Large intestine (tissue), 3 donors: ENCODE data around the gene ANXA1. TPM values are rescaled to one million over a fixed set of nuclear protein-coding genes. Genes with fewer than 3 reads are reported as not detected.
"Not testable (repeated sequence)": the region's sequence is repeated elsewhere in the genome, so short reads cannot be mapped to it uniquely, and the experiment has no call there.

Experiments
- DNase-seq, 2 donors: peaks; one replicate each; pipeline versions ENCODE4 v3.0.0 to v3.0.0-alpha.2; 2013
- H3K27ac ChIP-seq: one replicate; pipeline ENCODE4 v1.5.1; 2013; ENCODE audit warnings: low read length
- H3K27me3 ChIP-seq: 2 replicates; pipeline ENCODE4 v1.6.1; 2013; ENCODE audit warnings: low read length; ENCODE audit not compliant: control insufficient read depth, insufficient read depth
- H3K36me3 ChIP-seq: 2 replicates; pipeline ENCODE4 v1.6.1; 2013; ENCODE audit warnings: low read length; ENCODE audit not compliant: control insufficient read depth, insufficient read depth
- H3K4me1 ChIP-seq: one replicate; pipeline ENCODE4 v1.6.1; 2013; ENCODE audit warnings: low read length; ENCODE audit not compliant: control insufficient read depth, insufficient read depth
- H3K4me3 ChIP-seq: one replicate; pipeline ENCODE4 v1.5.1; 2013; ENCODE audit warnings: low read length
- H3K9me3 ChIP-seq: one replicate; pipeline ENCODE4 v1.6.1; 2013; ENCODE audit warnings: mild to moderate bottlenecking, low read depth, low read length, moderate library complexity; ENCODE audit not compliant: control insufficient read depth
- WGBS: methylation state at CpG from one replicate; pipeline ENCODE4 v1.1.5; 2013; ENCODE audit warnings: low lambda C conversion rate; ENCODE audit not compliant: insufficient coverage; 5-methylcytosine and 5-hydroxymethylcytosine counted together
- polyA plus RNA-seq: library from polyadenylated mRNA; unstranded; fragments of 120-200 nt; gene quantifications from one replicate; pipeline ENCODE4 v1.2.1, GENCODE V29; 2013

ANXA1 gene
- polyA plus RNA-seq, 1 donor, result 79.3 TPM

DNA sequence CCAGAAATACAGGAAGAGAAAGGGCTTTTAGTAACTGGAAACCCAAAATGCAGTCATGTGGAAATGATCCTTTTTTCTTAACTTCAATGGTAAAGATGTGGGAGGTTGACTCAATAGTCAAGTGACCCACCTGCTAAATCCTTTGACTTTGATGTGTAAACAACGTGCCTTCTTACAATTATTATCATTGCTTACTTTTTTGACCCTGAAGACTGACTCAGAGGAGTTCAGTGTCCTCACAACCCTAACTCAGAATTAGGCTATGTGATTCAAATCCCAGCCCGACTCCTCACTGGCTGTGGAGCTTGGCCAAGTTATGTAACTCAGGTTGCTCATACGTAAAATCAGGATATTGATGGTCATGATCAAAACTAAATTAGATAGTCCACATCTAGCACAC, 27.9 kb downstream of the ANXA1 start:
- WGBS, result 0% methylated on average over 1 of the region's 3 CpGs
- no peak for DNase-seq
- no peaks in the 10 kb centered on the region for H3K27me3 ChIP-seq
- H3K36me3 ChIP-seq, result no peaks in the 10 kb centered on the region
- no peak overlapping the region for H3K4me3 ChIP-seq
- no peaks in the 10 kb centered on the region for H3K9me3 ChIP-seq
- no peaks in the 10 kb centered on the region for H3K4me1 ChIP-seq
- no peak overlapping the region for H3K27ac ChIP-seq

DNA sequence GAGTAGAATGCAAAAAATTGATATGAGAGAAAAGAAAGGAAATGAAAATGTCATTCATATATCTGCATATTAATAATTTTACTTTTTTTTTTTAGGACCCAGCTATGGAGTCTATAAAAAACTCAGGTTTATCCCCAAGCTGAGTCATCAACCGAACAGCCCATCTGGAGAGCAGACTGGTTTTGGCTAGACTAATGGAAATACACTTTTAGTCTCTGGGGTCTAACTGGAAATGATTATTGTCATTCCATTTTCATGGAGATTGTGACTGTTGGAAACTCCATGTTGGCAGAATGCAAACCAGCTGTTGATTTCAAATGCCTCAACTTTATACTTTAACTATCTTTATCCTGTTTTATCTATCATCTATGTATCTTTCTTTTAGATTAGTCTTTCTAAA, 28.7 kb downstream of the ANXA1 start:
- H3K4me3 ChIP-seq, result no peak overlapping the region
- WGBS, result no CpG with 5 or more reads among the region's 1 CpG
- no peak overlapping the region for H3K27ac ChIP-seq

DNA sequence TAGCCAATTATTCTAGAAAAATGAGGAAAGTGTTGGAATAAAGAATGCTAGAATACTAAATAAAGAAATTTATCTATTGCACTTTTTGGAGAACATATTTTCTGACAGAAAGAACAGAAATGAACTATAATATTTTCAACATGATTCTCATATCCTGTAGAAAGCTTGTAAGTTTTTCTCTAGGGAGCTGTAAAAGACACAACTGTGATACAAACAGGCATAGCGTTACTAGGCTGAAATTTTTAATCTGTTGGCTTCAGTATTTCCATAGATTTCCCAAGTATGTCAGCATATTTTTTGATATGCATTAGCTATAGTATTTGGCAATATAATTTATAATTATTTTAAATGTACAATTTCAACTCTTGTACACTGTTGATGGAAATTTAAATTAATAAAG, 31.3 kb downstream of the ANXA1 start:
- no peaks in the 10 kb centered on the region for H3K36me3 ChIP-seq
- H3K9me3 ChIP-seq, result peaks cover 12% of the 10 kb centered on the region
- DNase-seq, result no peak
- no peaks in the 10 kb centered on the region for H3K4me1 ChIP-seq
- no peak overlapping the region for H3K27ac ChIP-seq
- WGBS, result no CpG with 5 or more reads among the region's 1 CpG
- no peaks in the 10 kb centered on the region for H3K27me3 ChIP-seq
- no peak overlapping the region for H3K4me3 ChIP-seq

More for the DNA sequence above, 28.7 kb downstream of the ANXA1 start:
- no peaks in the 10 kb centered on the region for H3K36me3 ChIP-seq
- peaks cover under 1% of the 10 kb centered on the region for H3K9me3 ChIP-seq
- H3K4me1 ChIP-seq, result no peaks in the 10 kb centered on the region
- DNase-seq, result no peak
- no peaks in the 10 kb centered on the region for H3K27me3 ChIP-seq

DNA sequence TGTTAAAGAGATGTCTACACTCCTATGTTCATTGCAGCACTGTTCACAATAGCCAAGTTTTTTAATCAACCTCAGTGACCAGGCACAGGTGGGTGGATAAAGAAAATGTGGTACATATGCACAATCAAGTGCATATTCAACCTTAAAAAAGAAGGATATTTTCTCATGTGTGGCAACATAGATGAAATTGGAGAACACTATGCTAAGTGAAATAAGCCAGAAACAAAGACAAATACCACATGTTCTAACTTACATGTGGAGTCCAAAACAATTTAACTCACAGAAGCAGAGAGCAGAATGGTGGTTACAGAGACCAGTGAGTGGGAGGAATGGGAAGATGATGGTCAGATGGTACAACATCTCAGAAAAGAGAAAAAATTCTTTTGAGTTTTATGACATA, 31.8 kb downstream of the ANXA1 start:
- Histone ChIP-seq H3K9me3 (peaks cover 12% of the 10 kb centered on the region), H3K4me1 (no peaks in the 10 kb centered on the region), H3K36me3 (no peaks in the 10 kb centered on the region), H3K27ac (no peak overlapping the region), H3K27me3 (no peaks in the 10 kb centered on the region), H3K4me3 (no peak overlapping the region)
- DNase-seq, result no peak

DNA sequence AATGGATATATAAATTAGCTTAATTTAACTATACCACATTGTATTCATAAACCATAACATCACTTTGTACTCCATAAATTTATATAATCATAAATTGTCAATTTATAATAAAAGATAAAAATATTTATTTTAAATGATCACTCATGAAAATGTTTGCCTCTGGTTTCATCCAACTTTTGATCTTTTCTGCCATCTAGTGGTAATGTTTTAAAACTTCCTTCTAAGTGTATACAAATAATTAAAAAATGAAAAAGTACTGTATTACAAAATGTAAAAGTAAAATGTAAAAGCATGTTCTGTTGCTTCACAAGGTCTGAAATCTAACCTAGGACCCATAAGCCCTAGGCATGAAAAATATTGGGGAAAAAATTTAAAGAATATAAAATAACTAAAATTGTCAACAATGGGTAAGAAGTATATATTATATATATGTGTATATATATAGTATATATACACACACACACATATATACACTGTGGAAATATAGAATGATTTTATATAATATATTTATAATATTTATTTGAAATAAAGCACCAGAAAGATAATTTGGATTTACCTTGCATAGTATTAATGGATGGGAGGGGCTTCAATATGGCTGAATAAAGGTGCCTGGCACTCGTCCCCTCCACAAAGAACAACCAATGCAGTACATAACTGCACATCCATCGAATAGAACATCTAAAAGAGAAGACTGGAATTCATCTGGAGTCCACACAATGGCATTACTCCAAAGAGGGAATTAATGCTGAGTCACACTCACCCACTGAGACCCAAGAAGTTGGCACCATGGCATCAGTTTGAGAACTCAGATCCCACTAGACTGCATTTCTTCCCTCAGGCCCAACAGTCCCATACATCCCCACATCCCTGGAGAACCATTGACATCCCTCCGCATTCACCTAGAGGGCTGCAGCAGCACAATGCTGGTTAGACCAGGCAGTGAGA, 32.5 kb downstream of the ANXA1 start:
- WGBS, result no CpG with 5 or more reads among the region's 3 CpGs
- H3K36me3 ChIP-seq, result no peaks in the 10 kb centered on the region
- H3K27ac ChIP-seq, result no peak overlapping the region
- no peaks in the 10 kb centered on the region for H3K27me3 ChIP-seq
- H3K4me1 ChIP-seq, result no peaks in the 10 kb centered on the region
- DNase-seq, result no peak
- no peak overlapping the region for H3K4me3 ChIP-seq
- H3K9me3 ChIP-seq, result peaks cover 12% of the 10 kb centered on the region

DNA sequence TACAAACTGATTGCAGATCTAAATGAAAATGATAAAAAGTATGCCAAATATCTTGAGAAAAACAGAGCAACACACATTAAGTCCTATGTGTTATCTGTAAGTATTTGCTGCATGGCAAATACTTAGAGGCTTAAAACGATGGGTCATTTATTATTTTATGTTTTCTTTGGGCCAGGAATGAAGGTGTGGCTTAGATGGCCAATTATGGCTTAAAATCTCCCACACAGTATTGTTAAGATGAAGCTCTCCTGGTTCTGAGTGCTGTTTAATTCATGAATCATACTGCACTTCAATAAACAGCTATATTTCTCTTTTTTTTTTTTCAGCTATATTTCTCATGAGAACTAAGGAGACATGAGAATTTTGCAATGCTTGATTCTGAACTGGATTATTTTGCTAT, 39.4 kb downstream of the ANXA1 start:
- not testable (repeated sequence) for H3K36me3 ChIP-seq, H3K27me3 ChIP-seq, DNase-seq, H3K4me3 ChIP-seq, H3K9me3 ChIP-seq, H3K4me1 ChIP-seq, H3K27ac ChIP-seq
- no CpG with 5 or more reads among the region's 1 CpG for WGBS

DNA sequence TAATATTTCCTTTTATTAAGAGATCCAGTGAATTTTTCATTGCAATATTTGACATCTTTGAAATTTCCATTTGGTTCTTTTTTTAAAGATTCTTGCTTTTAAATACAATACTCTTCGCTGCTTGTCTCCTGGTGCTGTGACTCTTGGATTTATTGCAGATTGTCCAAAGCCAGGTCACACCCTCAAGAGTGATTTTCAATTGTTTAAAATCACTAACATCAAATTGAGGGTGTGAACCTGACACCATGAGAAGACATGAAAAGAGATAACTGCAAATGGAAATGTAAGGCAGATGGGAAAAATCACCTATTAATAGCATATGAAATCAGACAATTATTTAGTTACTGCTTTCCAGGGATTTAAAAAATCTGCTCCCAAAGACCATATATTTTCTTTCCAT, 42.6 kb downstream of the ANXA1 start:
- Histone ChIP-seq H3K4me3 (no peak overlapping the region), H3K9me3 (no peaks in the 10 kb centered on the region), H3K27me3 (peaks cover 3% of the 10 kb centered on the region), H3K4me1 (no peaks in the 10 kb centered on the region), H3K36me3 (no peaks in the 10 kb centered on the region), H3K27ac (no peak overlapping the region)
- DNase-seq, result no peak
- WGBS, result 80% methylated on average over 1 of the region's 1 CpG

DNA sequence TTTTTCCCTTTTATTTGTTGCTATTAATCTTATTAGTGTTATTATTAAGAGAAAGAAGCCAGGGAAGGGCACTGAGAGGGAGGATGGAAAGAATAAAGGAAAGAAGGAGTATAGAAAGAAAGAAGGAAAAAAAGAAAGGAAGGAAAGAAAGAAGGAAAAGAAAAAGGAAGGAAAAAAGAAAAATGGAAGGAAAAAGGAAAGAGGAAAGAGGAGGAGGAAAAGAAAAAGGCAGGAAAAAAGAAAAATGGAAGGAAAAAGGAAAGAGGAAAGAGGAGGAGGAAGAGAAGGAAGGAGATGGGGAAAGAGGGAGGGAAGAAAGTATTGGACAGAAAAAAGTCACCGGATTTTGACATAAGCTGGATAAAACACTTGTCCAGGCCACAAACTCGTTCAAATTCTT, 47.8 kb downstream of the ANXA1 start:
- Histone ChIP-seq H3K27me3 (peaks cover 3% of the 10 kb centered on the region), H3K36me3 (no peaks in the 10 kb centered on the region), H3K27ac (no peak overlapping the region), H3K9me3 (no peaks in the 10 kb centered on the region), H3K4me1 (no peaks in the 10 kb centered on the region), H3K4me3 (no peak overlapping the region)
- DNase-seq, result no peak
- WGBS, result no CpG with 5 or more reads among the region's 2 CpGs

DNA sequence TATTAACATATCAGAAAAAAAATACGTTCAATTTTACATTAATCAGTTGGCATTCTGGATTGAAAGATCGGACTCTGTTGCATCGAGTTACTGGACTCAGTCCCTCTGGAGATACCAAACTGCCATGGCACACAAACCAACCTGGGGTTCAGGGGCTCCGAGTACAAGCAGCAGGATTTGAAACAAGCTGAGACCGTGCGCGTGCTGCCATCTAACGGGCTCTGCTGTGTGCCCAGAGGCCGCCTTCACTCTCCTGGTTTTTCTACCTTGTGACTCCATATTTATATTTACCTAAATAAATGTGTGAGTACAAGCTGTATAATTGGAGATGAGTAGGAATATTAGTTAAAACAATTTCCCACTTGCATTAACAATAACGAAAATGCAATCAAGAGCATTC, 48.2 kb downstream of the ANXA1 start:
- Histone ChIP-seq H3K9me3 (no peaks in the 10 kb centered on the region), H3K27ac (no peak overlapping the region), H3K36me3 (no peaks in the 10 kb centered on the region), H3K4me1 (no peaks in the 10 kb centered on the region), H3K4me3 (no peak overlapping the region), H3K27me3 (peaks cover 3% of the 10 kb centered on the region)
- 80% methylated on average over 1 of the region's 10 CpGs for WGBS
- DNase-seq, result no peak

DNA sequence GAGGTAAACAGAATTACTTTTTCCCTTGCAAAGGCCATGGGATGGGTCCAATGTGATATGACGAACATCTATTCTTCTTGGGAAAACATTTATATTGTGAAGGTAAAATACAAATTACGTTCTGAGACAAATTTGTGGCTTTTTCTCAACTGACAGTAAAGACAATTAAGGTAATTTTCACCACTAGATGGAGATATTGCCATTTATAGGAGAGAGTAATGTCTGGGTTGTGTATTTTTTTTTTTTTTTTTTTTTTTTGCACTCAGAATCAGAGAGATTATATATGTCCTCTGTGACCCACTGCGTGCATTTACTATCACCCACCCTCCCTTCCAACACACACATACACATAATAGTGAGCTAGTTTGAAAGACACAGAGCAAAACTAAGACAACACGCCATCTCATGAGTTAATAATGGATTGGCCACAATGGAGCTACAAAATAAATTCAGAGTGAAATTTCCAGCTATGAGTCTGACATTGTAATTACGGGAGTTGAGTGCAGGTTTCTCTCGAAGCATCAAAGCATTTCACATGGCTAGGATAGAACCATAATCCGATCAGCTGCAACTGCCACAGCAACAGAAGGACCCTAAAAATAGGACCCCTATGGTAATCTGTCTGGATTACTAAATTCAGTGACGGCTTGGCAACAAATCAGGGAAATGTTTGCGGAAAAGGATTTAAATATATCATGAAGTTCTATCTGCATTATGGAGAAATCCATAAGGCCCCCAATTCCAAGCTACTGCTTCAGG, 49.2 kb downstream of the ANXA1 start:
- H3K27ac ChIP-seq, result no peak overlapping the region
- H3K4me3 ChIP-seq, result no peak overlapping the region
- peak in 1 of 2 donors; percentile 12 for DNase-seq
- WGBS, result 0% methylated on average over 2 of the region's 9 CpGs
- peaks cover 3% of the 10 kb centered on the region for H3K27me3 ChIP-seq
- H3K9me3 ChIP-seq, result no peaks in the 10 kb centered on the region
- H3K4me1 ChIP-seq, result no peaks in the 10 kb centered on the region
- no peaks in the 10 kb centered on the region for H3K36me3 ChIP-seq
